HepG2 (cell line): ENCODE results near the gene TMEM151A. TPM values are rescaled to one million over a fixed set of nuclear protein-coding genes. Genes with fewer than 3 reads are reported as not detected.
A peak's percentile ranks its signal among the peaks of the same experiment; 100 is the strongest.

ENCODE experiments used
- ARID2 ChIP-seq: sonication (generic); formaldehyde crosslinking; IDR thresholded peaks from 2 replicates; pipeline ENCODE4 v1.8.1; 2022; ENCODE audit warnings: mild to moderate bottlenecking, missing genetic modification reagents, borderline replicate concordance
- ATF6 ChIP-seq: sonication (generic); formaldehyde crosslinking; conservative IDR thresholded peaks from 2 replicates; pipeline ENCODE4 v1.4.0; 2020; ENCODE audit warnings: missing genetic modification reagents
- DDIT3 ChIP-seq: sonication (generic); formaldehyde crosslinking; IDR thresholded peaks from 2 replicates; pipeline ENCODE4 v1.4.0; 2020; ENCODE audit warnings: mild to moderate bottlenecking, missing genetic modification reagents
- DPF2 ChIP-seq: sonication (generic); formaldehyde crosslinking; IDR thresholded peaks from 2 replicates; pipeline ENCODE4 v1.4.0; 2020; ENCODE audit warnings: mild to moderate bottlenecking, low read depth, missing genetic modification reagents, borderline replicate concordance
- E2F1 ChIP-seq: sonication (generic); formaldehyde crosslinking; IDR thresholded peaks from 2 replicates; pipeline ENCODE4 v1.5.0; 2020; ENCODE audit warnings: missing genetic modification reagents
- IRX3 ChIP-seq: sonication (generic); formaldehyde crosslinking; IDR thresholded peaks from 2 replicates; pipeline ENCODE4 v1.8.1; 2023; ENCODE audit warnings: mild to moderate bottlenecking, low read depth, missing genetic modification reagents, borderline replicate concordance
- JUND ChIP-seq: sonication (generic); formaldehyde crosslinking; IDR thresholded peaks from 2 replicates; pipeline ENCODE4 v1.8.0; 2022; ENCODE audit warnings: mild to moderate bottlenecking, missing genetic modification reagents
- KLF6 ChIP-seq: IDR thresholded peaks from 2 replicates; pipeline ENCODE4 v1.8.0; 2016; ENCODE audit warnings: missing biosample characterization, missing genetic modification reagents
- NFYB ChIP-seq: sonication (generic); formaldehyde crosslinking; IDR thresholded peaks from 2 replicates; pipeline ENCODE4 v1.4.0; 2020; ENCODE audit warnings: missing genetic modification reagents
- PHF8 ChIP-seq: sonication (generic); formaldehyde crosslinking; IDR thresholded peaks from 2 replicates; pipeline ENCODE4 v1.5.0; 2020; ENCODE audit warnings: missing genetic modification reagents
- RBM22 ChIP-seq: fragments of 200-400 bp; formaldehyde crosslinking; optimal IDR thresholded peaks from 2 replicates; pipeline ENCODE3; 2017; ENCODE audit warnings: mild to moderate bottlenecking, low read length, moderate library complexity
- RNF2 ChIP-seq: fragments of 450-650 bp; conservative IDR thresholded peaks from 2 replicates; pipeline ENCODE4 v1.6.1; 2016; ENCODE audit warnings: low read depth
- SUZ12 ChIP-seq: fragments of 150-350 bp; IDR thresholded peaks from 2 replicates; pipeline ENCODE4 v1.6.1; 2014; ENCODE audit warnings: low read depth, low read length
- TARDBP ChIP-seq: sonication (generic); formaldehyde crosslinking; IDR thresholded peaks from 2 replicates; pipeline ENCODE4 v1.8.0; 2022; ENCODE audit warnings: mild to moderate bottlenecking, missing genetic modification reagents
- TRIM22 ChIP-seq: fragments of 450-650 bp; IDR thresholded peaks from 2 replicates; pipeline ENCODE4 v1.6.1; 2017
- ZFP90 ChIP-seq: sonication (generic); formaldehyde crosslinking; IDR thresholded peaks from 2 replicates; pipeline ENCODE4 v1.8.0; 2022; ENCODE audit warnings: missing genetic modification reagents, mild to moderate bottlenecking, inconsistent platforms, borderline replicate concordance
- ZNF33B ChIP-seq: sonication (generic); formaldehyde crosslinking; IDR thresholded peaks from 2 replicates; pipeline ENCODE4 v1.5.1; 2020; ENCODE audit warnings: mild to moderate bottlenecking, missing genetic modification reagents
- ZNF546 ChIP-seq: sonication (generic); formaldehyde crosslinking; conservative IDR thresholded peaks from 2 replicates; pipeline ENCODE4 v1.8.1; 2023; ENCODE audit warnings: mild to moderate bottlenecking, missing genetic modification reagents
- ZNF574 ChIP-seq: sonication (generic); formaldehyde crosslinking; IDR thresholded peaks from 2 replicates; pipeline ENCODE4 v1.4.0; 2020; ENCODE audit warnings: missing genetic modification reagents
- ZNF616 ChIP-seq: sonication (generic); formaldehyde crosslinking; IDR thresholded peaks from 2 replicates; pipeline ENCODE4 v1.5.0; 2020; ENCODE audit warnings: low read depth, mild to moderate bottlenecking, missing genetic modification reagents
- ZNF652 ChIP-seq: IDR thresholded peaks from 2 replicates; pipeline ENCODE4 v1.6.1; 2016; ENCODE audit warnings: low read depth, borderline replicate concordance
- ZNF839 ChIP-seq: sonication (generic); formaldehyde crosslinking; IDR thresholded peaks from 2 replicates; pipeline ENCODE4 v1.4.0; 2020; ENCODE audit warnings: missing genetic modification reagents, mild to moderate bottlenecking, borderline replicate concordance
- ZSCAN9 ChIP-seq: IDR thresholded peaks from 2 replicates; pipeline ENCODE4 v1.6.1; 2016; ENCODE audit warnings: borderline replicate concordance
- polyA plus RNA-seq, 8 experiments: library from polyadenylated mRNA; depleted of rRNA in 3 of 8; stranded (reverse) in 7 of 8; unstranded in 1 of 8; fragments of >200 nt; fragmentation: Illumina TruSeq in 4 of 8; extraction: Trizol in 4 of 8; gene quantifications; 2 replicates each; pipeline versions ENCODE4 v1.2.1 to v1.2.3, GENCODE V29; 2011 to 2016; ENCODE audit warnings: low read depth in 4 of 8, missing spikeins in 1 of 8, mixed read lengths in 1 of 8; ENCODE audit not compliant: insufficient read depth in 1 of 8
- total RNA-seq, 5 experiments: library from RNA; depleted of rRNA; stranded (reverse); fragments of >200 nt; fragmentation: Illumina TruSeq; extraction: Trizol; gene quantifications; 2 replicates each; pipeline ENCODE4 v1.2.3, GENCODE V29; 2016; ENCODE audit warnings: low read depth in 1 of 5

Gene TMEM151A
- total and polyA plus RNA-seq, 2 of the 13 experiments (the other 11 are each of a cell fraction or from before 2014, with no cell fraction given) = 0.18 to 0.33 TPM

GRCh38 chr11:66344550-66345315 lies 53.0 kb downstream of the TMEM151A start, which contains the start of gene BRMS1 (continued):
- peak; percentile 90 for TF ChIP-seq PHF8 (CRISPR knock-in tag)
- no peak for TF ChIP-seq ZNF33B (CRISPR knock-in tag)
- TF ChIP-seq NFYB (CRISPR knock-in tag) = peak; percentile 88
- peak; percentile 84; the same call in 1 of the 2 replicates for TF ChIP-seq ZSCAN9
- TF ChIP-seq E2F1 = peak; percentile 39; the same call in 1 of the 2 replicates
- TF ChIP-seq ZNF546 = peak; percentile 69; the same call in 1 of the 2 replicates
- peak; percentile 84; the same call in 1 of the 2 replicates for TF ChIP-seq ZNF616 (CRISPR knock-in tag)
- TF ChIP-seq ZNF652 (CRISPR knock-in tag) = peak; percentile 35; the same call in 1 of the 2 replicates
- TF ChIP-seq IRX3 (CRISPR knock-in tag) = no peak
- 0 out of 2 replicates have a peak, but pooled peaks have one; percentile 62 for TF ChIP-seq RNF2
- peak; percentile 52 for TF ChIP-seq SUZ12
- peak; percentile 45 for TF ChIP-seq ZFP90 (CRISPR knock-in tag)
- TF ChIP-seq DPF2 (CRISPR knock-in tag) = 0 out of 2 replicates have a peak, but pooled peaks have one; percentile 41
- no peak for TF ChIP-seq ATF6 (CRISPR knock-in tag)
- peak; percentile 67; the same call in 1 of the 2 replicates for TF ChIP-seq ARID2 (CRISPR knock-in tag)
- peak; percentile 95 for TF ChIP-seq ZNF574
- peak; percentile 61 for TF ChIP-seq KLF6 (CRISPR knock-in tag)
- TF ChIP-seq DDIT3 (CRISPR knock-in tag) = no peak
- no peak for TF ChIP-seq TRIM22
- peak; percentile 79 for TF ChIP-seq TARDBP (CRISPR knock-in tag)
- peak; percentile 32 for TF ChIP-seq RBM22
- TF ChIP-seq ZNF839 = peak; percentile 72; the same call in 1 of the 2 replicates
- no peak for TF ChIP-seq JUND (CRISPR knock-in tag)
